Sigmoid colon (tissue), 4 donors: Measurements from ENCODE around the gene FBL.

Source experiments
- EP300 ChIP-seq, 4 donors: sonication (generic); formaldehyde crosslinking; IDR thresholded peaks; one replicate each; pipeline ENCODE4 v1.6.1; 2017; ENCODE audit warnings: antibody characterized with exemption in 4 of 4
- POLR2A ChIP-seq, 2 donors: fragments of 450-650 bp; IDR thresholded peaks; one replicate each; pipeline ENCODE4 v1.6.1; 2016; ENCODE audit warnings: antibody characterized with exemption in 2 of 2, mild to moderate bottlenecking in 2 of 2, moderate library complexity in 2 of 2
- POLR2AphosphoS5 ChIP-seq, 4 donors: sonication (generic); formaldehyde crosslinking; IDR thresholded peaks; one replicate each; pipeline ENCODE4 v1.6.1; 2017; ENCODE audit warnings: antibody characterized with exemption in 4 of 4
- TF ChIP-seq, protein P1 (sequence below), 4 experiments: fragments of 450-650 bp in 3 of 4; fragments of 200-600 bp in 1 of 4; IDR thresholded peaks; one replicate each; pipeline ENCODE4 v1.5.1; 2016 to 2019; ENCODE audit warnings: antibody characterized with exemption in 4 of 4, mild to moderate bottlenecking in 3 of 4, moderate library complexity in 2 of 4

DNA sequence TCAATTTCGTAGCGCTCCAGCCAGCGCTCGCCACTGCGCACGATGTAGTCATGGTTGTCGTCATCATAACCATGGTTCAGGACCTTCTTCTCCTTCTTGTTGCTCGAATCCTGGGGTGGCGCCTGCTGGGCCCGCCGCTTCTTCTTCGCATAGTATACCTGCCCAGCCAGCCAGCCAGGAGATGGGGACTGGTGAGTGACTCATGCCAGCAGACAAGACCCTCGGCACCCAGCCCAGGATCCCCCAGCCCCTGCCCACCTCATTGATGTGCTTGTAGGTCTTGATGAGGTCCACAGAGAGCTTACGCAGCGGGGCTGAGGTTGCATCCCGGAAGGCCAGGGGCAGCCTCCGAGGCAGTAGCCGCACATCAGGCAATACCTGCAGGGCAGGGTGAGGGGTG is 15.8 kb downstream of the FBL start:
- TF ChIP-seq, protein P1, sequence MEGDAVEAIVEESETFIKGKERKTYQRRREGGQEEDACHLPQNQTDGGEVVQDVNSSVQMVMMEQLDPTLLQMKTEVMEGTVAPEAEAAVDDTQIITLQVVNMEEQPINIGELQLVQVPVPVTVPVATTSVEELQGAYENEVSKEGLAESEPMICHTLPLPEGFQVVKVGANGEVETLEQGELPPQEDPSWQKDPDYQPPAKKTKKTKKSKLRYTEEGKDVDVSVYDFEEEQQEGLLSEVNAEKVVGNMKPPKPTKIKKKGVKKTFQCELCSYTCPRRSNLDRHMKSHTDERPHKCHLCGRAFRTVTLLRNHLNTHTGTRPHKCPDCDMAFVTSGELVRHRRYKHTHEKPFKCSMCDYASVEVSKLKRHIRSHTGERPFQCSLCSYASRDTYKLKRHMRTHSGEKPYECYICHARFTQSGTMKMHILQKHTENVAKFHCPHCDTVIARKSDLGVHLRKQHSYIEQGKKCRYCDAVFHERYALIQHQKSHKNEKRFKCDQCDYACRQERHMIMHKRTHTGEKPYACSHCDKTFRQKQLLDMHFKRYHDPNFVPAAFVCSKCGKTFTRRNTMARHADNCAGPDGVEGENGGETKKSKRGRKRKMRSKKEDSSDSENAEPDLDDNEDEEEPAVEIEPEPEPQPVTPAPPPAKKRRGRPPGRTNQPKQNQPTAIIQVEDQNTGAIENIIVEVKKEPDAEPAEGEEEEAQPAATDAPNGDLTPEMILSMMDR (IDR thresholded peaks at IDR 0.05) = no peak
- TF ChIP-seq POLR2A (IDR thresholded peaks at IDR 0.05) = no peak
- no peak for TF ChIP-seq EP300 (IDR thresholded peaks at IDR 0.05)
- TF ChIP-seq POLR2AphosphoS5 (IDR thresholded peaks at IDR 0.05) = no peak
